Liver (tissue), 9 donors: ENCODE data around the gene GRK3. TPM values are rescaled to one million over a fixed set of nuclear protein-coding genes. Genes with fewer than 3 reads are reported as not detected.

Experiments used
- DNase-seq: peaks from one replicate; pipeline ENCODE4 v3.0.0-alpha.2; 2017; ENCODE audit warnings: low spot score
- H3K27ac ChIP-seq, 2 donors: one replicate each; pipeline ENCODE4 v1.7.0; 2013; ENCODE audit warnings: inconsistent platforms in 2 of 2, low read length in 2 of 2, control low read depth in 1 of 2, low read depth in 1 of 2, mild to moderate bottlenecking in 1 of 2
- H3K27me3 ChIP-seq, 4 donors: one replicate each; pipeline versions ENCODE4 v1.6.1 to v1.7.0; 2013; ENCODE audit warnings: low read length in 3 of 4, inconsistent platforms in 1 of 4, mild to moderate bottlenecking in 1 of 4, moderate library complexity in 1 of 4; ENCODE audit not compliant: control insufficient read depth in 4 of 4, insufficient read depth in 4 of 4
- H3K36me3 ChIP-seq, 4 donors: one replicate each; pipeline versions ENCODE4 v1.6.1 to v1.7.0; 2013; ENCODE audit warnings: low read length in 3 of 4, mild to moderate bottlenecking in 3 of 4, low read depth in 1 of 4, moderate library complexity in 1 of 4; ENCODE audit not compliant: control insufficient read depth in 4 of 4, insufficient read depth in 3 of 4
- H3K4me1 ChIP-seq, 4 donors: one replicate each; pipeline versions ENCODE4 v1.6.1 to v1.7.0; 2013; ENCODE audit warnings: low read length in 3 of 4, mild to moderate bottlenecking in 3 of 4, moderate library complexity in 1 of 4; ENCODE audit not compliant: control insufficient read depth in 4 of 4, insufficient read depth in 4 of 4
- H3K4me3 ChIP-seq, 3 donors: one replicate each; pipeline versions ENCODE4 v1.6.1 to v1.7.0; 2013; ENCODE audit warnings: low read length in 3 of 3, control low read depth in 1 of 3, low read depth in 1 of 3, mild to moderate bottlenecking in 1 of 3
- H3K9ac ChIP-seq, 2 donors: one replicate each; pipeline ENCODE4 v1.7.0; 2013; ENCODE audit warnings: low read length in 2 of 2, mild to moderate bottlenecking in 2 of 2, moderate library complexity in 2 of 2, control low read depth in 1 of 2, low read depth in 1 of 2
- H3K9me3 ChIP-seq, 4 donors: one replicate each; pipeline versions ENCODE4 v1.6.1 to v1.7.0; 2013; ENCODE audit warnings: low read length in 3 of 4; ENCODE audit not compliant: control insufficient read depth in 4 of 4
- EGR1 ChIP-seq, 2 donors: IDR thresholded peaks; 2 replicates each; pipeline ENCODE4 v1.6.1; 2016 to 2018; ENCODE audit warnings: antibody characterized with exemption in 2 of 2, low read depth in 2 of 2
- FOXA1 ChIP-seq: IDR thresholded peaks from 2 replicates; pipeline ENCODE4 v1.6.1; 2016; ENCODE audit warnings: antibody characterized with exemption
- FOXA2 ChIP-seq: IDR thresholded peaks from 2 replicates; pipeline ENCODE4 v1.6.1; 2016; ENCODE audit warnings: antibody characterized with exemption
- GABPA ChIP-seq, 2 donors: IDR thresholded peaks in 1 of 2; conservative IDR thresholded peaks in 1 of 2; 2 replicates each; pipeline ENCODE4 v1.6.1; 2016; ENCODE audit warnings: antibody characterized with exemption in 2 of 2, mild to moderate bottlenecking in 1 of 2, moderate library complexity in 1 of 2
- HNF4A ChIP-seq, 2 donors: conservative IDR thresholded peaks; 2 replicates each; pipeline ENCODE4 v1.6.1; 2016; ENCODE audit warnings: antibody characterized with exemption in 2 of 2, mild to moderate bottlenecking in 2 of 2
- HNF4G ChIP-seq: IDR thresholded peaks from 2 replicates; pipeline ENCODE4 v1.6.1; 2016; ENCODE audit warnings: antibody characterized with exemption
- JUND ChIP-seq, 2 donors: IDR thresholded peaks; 2 replicates each; pipeline ENCODE4 v1.6.1; 2016; ENCODE audit warnings: antibody characterized with exemption in 2 of 2
- NR2F2 ChIP-seq: IDR thresholded peaks from 2 replicates; pipeline ENCODE4 v1.6.1; 2016; ENCODE audit warnings: antibody characterized with exemption
- RAD21 ChIP-seq, 2 donors: IDR thresholded peaks; 2 replicates each; pipeline ENCODE4 v1.6.1; 2016; ENCODE audit warnings: antibody characterized with exemption in 2 of 2, mild to moderate bottlenecking in 2 of 2
- RXRA ChIP-seq, 2 donors: IDR thresholded peaks; 2 replicates each; pipeline ENCODE4 v1.6.1; 2017 to 2018; ENCODE audit warnings: antibody characterized with exemption in 2 of 2, mild to moderate bottlenecking in 1 of 2
- SP1 ChIP-seq: IDR thresholded peaks from 2 replicates; pipeline ENCODE4 v1.6.1; 2018; ENCODE audit warnings: antibody characterized with exemption, mild to moderate bottlenecking
- TAF1 ChIP-seq: conservative IDR thresholded peaks from 2 replicates; pipeline ENCODE4 v1.6.1; 2016; ENCODE audit warnings: antibody characterized with exemption, mild to moderate bottlenecking
- YY1 ChIP-seq: IDR thresholded peaks from 2 replicates; pipeline ENCODE4 v1.6.1; 2016; ENCODE audit warnings: antibody characterized with exemption, mild to moderate bottlenecking
- WGBS: extraction: QIAGEN DNeasy Blood & Tissue Kit; methylation state at CpG from one replicate; pipeline ENCODE4 v1.1.7; 2013; 5-methylcytosine and 5-hydroxymethylcytosine counted together
- polyA plus RNA-seq, 2 donors: library from polyadenylated mRNA; stranded (reverse) in 1 of 2; unstranded in 1 of 2; fragments of 200-250 nt in 1 of 2; fragments of >200 nt in 1 of 2; fragmentation: Nextera tagmentation in 1 of 2; extraction: Ambion mirVana in 1 of 2; gene quantifications; one replicate each; pipeline versions ENCODE4 v1.2.1 to v1.2.3, GENCODE V29; 2013 to 2015
- total RNA-seq, 2 donors: library from RNA; depleted of rRNA; stranded (reverse); fragments of >200 nt; gene quantifications; one replicate each; pipeline ENCODE4 v1.2.3, GENCODE V29; 2014
- TF ChIP-seq, protein P1 (sequence below): IDR thresholded peaks from 2 replicates; pipeline ENCODE4 v1.6.1; 2016; ENCODE audit warnings: antibody characterized with exemption
- TF ChIP-seq, protein P2 (sequence below): IDR thresholded peaks from 2 replicates; pipeline ENCODE4 v1.6.1; 2016; ENCODE audit warnings: antibody characterized with exemption
- TF ChIP-seq, protein P3 (sequence below): IDR thresholded peaks from 2 replicates; pipeline ENCODE4 v1.6.1; 2016; ENCODE audit warnings: antibody characterized with exemption
- TF ChIP-seq, protein P4 (sequence below): fragments of 150-350 bp; IDR thresholded peaks from 2 replicates; pipeline ENCODE4 v1.5.1; 2017; ENCODE audit warnings: improper control_type of control experiment, low read depth, low read length; ENCODE audit not compliant: missing input control
- TF ChIP-seq, protein P5 (sequence below): IDR thresholded peaks from 2 replicates; pipeline ENCODE4 v1.6.1; 2016; ENCODE audit warnings: antibody characterized with exemption, mild to moderate bottlenecking
- donor health status: healthy.
- donor health status: healthy.
- donor health status: healthy.
- donor health status: healthy.
- donor health status: healthy.

Gene GRK3
- total and polyA plus RNA-seq, 4 donors = 0.79 to 6.5 (median 2.4) TPM

DNA sequence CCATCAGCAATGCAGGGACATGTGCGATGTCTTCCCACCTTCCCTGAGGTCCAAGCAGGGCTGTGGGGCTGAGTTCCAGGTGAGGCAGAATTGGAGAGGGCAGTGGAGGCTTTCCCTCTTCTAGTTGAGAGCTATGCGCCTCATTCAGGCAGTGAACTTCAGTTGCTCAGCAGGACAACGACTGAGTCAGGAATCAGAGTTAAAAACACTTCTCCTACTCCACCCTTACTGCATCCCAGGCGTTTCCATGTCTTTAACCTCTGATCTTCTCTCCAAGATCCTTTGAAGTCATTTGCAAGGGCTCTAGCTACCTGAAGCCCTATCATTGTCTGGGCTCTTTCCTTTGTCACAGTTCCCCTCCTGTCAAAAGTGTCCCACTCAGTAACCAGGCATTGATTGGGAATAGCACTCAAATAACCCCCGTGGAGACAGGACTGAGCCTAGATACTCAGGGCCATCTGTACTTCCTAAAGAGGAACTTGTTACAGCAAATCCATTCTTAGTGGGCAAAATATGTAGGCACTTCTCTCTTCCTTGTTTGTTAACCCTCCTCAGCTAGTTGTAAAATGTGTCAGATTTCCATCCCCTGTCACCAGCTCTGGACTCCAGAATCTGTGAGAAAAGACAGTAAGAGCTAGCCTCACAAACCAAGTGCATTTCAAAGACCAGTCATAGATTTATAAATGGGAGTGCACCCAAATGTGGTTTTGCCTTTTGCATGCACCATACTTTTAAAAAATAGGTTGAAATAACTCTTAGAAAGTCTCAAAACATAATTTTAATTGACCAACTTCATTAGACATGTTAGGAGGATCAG lies 105.0 kb downstream of the GRK3 start (continued):
- TF ChIP-seq RAD21 (IDR thresholded peaks at IDR 0.05) (no peak), HNF4G (no peak), EGR1 (IDR thresholded peaks at IDR 0.05; ENCODE audit: low read depth in 2 of 2) (no peak), SP1 (no peak)

DNA sequence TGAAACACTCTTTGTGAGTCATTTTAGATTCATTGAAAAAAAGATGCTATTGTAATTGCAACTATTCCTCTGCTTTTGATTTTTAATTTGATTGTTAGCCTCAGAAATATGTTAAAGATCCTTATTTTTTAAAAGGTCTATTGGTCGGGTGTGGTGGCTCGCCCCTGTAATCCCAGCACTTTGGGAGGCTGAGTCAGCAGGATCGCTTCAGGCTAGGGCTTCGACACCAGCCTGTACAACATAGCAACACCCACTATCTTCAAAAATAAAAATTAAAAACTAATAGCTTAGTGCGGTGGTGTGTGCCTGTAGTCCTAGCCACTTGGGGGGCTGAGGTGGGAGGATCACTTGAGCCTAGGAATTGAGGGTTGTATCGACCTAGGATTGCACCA lies 105.6 kb downstream of the GRK3 start:
- no peaks in the 10 kb centered on the region for H3K36me3 ChIP-seq
- H3K27me3 ChIP-seq = no peaks in the 10 kb centered on the region
- no peak for DNase-seq
- no peak for TF ChIP-seq FOXA2
- TF ChIP-seq SP1 = no peak
- TF ChIP-seq, protein P1, sequence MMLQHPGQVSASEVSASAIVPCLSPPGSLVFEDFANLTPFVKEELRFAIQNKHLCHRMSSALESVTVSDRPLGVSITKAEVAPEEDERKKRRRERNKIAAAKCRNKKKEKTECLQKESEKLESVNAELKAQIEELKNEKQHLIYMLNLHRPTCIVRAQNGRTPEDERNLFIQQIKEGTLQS = no peak
- no peak for TF ChIP-seq HNF4G
- TF ChIP-seq GABPA (IDR thresholded peaks at IDR 0.05 in 1 of 2, conservative IDR thresholded peaks at IDR 0.05 in 1 of 2) = no peak
- no peak for TF ChIP-seq HNF4A (conservative IDR thresholded peaks at IDR 0.05)
- no peak for TF ChIP-seq RXRA (IDR thresholded peaks at IDR 0.05)
- TF ChIP-seq, protein P2, sequence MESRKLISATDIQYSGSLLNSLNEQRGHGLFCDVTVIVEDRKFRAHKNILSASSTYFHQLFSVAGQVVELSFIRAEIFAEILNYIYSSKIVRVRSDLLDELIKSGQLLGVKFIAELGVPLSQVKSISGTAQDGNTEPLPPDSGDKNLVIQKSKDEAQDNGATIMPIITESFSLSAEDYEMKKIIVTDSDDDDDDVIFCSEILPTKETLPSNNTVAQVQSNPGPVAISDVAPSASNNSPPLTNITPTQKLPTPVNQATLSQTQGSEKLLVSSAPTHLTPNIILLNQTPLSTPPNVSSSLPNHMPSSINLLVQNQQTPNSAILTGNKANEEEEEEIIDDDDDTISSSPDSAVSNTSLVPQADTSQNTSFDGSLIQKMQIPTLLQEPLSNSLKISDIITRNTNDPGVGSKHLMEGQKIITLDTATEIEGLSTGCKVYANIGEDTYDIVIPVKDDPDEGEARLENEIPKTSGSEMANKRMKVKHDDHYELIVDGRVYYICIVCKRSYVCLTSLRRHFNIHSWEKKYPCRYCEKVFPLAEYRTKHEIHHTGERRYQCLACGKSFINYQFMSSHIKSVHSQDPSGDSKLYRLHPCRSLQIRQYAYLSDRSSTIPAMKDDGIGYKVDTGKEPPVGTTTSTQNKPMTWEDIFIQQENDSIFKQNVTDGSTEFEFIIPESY = no peak
- TF ChIP-seq, protein P3, sequence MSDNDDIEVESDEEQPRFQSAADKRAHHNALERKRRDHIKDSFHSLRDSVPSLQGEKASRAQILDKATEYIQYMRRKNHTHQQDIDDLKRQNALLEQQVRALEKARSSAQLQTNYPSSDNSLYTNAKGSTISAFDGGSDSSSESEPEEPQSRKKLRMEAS = no peak
- no peak for TF ChIP-seq TAF1
- TF ChIP-seq, protein P4, sequence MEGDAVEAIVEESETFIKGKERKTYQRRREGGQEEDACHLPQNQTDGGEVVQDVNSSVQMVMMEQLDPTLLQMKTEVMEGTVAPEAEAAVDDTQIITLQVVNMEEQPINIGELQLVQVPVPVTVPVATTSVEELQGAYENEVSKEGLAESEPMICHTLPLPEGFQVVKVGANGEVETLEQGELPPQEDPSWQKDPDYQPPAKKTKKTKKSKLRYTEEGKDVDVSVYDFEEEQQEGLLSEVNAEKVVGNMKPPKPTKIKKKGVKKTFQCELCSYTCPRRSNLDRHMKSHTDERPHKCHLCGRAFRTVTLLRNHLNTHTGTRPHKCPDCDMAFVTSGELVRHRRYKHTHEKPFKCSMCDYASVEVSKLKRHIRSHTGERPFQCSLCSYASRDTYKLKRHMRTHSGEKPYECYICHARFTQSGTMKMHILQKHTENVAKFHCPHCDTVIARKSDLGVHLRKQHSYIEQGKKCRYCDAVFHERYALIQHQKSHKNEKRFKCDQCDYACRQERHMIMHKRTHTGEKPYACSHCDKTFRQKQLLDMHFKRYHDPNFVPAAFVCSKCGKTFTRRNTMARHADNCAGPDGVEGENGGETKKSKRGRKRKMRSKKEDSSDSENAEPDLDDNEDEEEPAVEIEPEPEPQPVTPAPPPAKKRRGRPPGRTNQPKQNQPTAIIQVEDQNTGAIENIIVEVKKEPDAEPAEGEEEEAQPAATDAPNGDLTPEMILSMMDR = no peak
- no peaks in the 10 kb centered on the region for H3K9me3 ChIP-seq
- H3K9ac ChIP-seq = no peak overlapping the region
- no peak overlapping the region for H3K27ac ChIP-seq
- no peak overlapping the region for H3K4me3 ChIP-seq
- peaks cover 8 to 20% (median 13%) of the 10 kb centered on the region in 4 donors for H3K4me1 ChIP-seq
- 96% methylated on average over 6 of the region's 6 CpGs for WGBS

DNA sequence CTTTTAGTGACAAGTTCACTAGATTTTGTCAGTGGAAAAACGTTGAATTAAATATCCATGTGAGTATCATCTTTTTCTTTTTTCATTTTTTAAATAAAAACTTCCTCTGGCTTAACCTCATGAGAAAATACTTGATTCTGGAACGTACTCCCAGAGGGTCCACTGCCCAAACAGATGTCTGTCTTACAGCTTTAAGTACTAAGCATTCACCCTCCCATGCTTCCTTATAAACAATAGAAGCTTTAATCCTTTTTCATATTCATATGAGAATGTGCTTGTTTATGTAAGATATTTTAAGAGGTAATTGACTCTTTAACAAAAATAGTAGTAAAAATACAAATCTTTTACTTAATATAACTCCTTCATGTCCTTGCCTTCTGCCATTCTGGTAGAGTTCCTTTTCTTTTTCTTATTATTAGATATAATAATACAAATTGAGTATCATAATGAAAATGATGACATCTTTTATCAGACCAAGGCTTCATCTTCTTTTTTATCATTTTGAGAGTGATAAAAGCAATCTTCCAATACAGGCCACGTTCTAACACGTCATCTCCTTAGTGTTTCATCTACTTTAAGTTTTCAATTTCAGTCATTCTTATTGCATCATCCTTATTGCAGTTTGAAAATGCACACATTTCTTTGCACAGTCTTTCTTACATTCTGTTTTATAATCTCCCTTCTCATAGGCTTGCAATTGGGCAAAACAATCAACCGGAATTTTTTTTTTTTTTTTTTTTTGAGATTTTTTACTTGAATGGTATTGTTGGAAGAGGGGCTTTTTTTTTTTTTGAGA lies 108.0 kb downstream of the GRK3 start:
- 90% methylated on average over 5 of the region's 5 CpGs for WGBS
- Histone ChIP-seq H3K4me1 (peaks cover 4 to 7% (median 6%) of the 10 kb centered on the region in 4 donors), H3K4me3 (no peak overlapping the region), H3K9me3 (no peaks in the 10 kb centered on the region), H3K27me3 (no peaks in the 10 kb centered on the region), H3K9ac (no peak overlapping the region), H3K36me3 (no peaks in the 10 kb centered on the region), H3K27ac (no peak overlapping the region)
- no peak for DNase-seq
- no peak for TF ChIP-seq HNF4G
- no peak for TF ChIP-seq HNF4A (conservative IDR thresholded peaks at IDR 0.05)
- TF ChIP-seq, protein P3 = no peak
- TF ChIP-seq NR2F2 = no peak
- TF ChIP-seq TAF1 = no peak
- no peak for TF ChIP-seq GABPA (IDR thresholded peaks at IDR 0.05 in 1 of 2, conservative IDR thresholded peaks at IDR 0.05 in 1 of 2)
- TF ChIP-seq RXRA (IDR thresholded peaks at IDR 0.05) = no peak
- TF ChIP-seq, protein P5, sequence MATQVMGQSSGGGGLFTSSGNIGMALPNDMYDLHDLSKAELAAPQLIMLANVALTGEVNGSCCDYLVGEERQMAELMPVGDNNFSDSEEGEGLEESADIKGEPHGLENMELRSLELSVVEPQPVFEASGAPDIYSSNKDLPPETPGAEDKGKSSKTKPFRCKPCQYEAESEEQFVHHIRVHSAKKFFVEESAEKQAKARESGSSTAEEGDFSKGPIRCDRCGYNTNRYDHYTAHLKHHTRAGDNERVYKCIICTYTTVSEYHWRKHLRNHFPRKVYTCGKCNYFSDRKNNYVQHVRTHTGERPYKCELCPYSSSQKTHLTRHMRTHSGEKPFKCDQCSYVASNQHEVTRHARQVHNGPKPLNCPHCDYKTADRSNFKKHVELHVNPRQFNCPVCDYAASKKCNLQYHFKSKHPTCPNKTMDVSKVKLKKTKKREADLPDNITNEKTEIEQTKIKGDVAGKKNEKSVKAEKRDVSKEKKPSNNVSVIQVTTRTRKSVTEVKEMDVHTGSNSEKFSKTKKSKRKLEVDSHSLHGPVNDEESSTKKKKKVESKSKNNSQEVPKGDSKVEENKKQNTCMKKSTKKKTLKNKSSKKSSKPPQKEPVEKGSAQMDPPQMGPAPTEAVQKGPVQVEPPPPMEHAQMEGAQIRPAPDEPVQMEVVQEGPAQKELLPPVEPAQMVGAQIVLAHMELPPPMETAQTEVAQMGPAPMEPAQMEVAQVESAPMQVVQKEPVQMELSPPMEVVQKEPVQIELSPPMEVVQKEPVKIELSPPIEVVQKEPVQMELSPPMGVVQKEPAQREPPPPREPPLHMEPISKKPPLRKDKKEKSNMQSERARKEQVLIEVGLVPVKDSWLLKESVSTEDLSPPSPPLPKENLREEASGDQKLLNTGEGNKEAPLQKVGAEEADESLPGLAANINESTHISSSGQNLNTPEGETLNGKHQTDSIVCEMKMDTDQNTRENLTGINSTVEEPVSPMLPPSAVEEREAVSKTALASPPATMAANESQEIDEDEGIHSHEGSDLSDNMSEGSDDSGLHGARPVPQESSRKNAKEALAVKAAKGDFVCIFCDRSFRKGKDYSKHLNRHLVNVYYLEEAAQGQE = no peak
- TF ChIP-seq, protein P1 = no peak
- no peak for TF ChIP-seq JUND (IDR thresholded peaks at IDR 0.05)
- no peak for TF ChIP-seq FOXA2
- no peak for TF ChIP-seq FOXA1
- no peak for TF ChIP-seq SP1
- TF ChIP-seq YY1 = no peak
